GM12801 (cell line): ENCODE results near the gene TPSB2.

Experiments
- TF ChIP-seq, protein P1 (sequence below): IDR thresholded peaks from one replicate; pipeline ENCODE4 v1.5.1; 2011; ENCODE audit warnings: control low read depth; ENCODE audit not compliant: insufficient read length; ENCODE audit errors: extremely low read depth

TPSB2 gene

DNA sequence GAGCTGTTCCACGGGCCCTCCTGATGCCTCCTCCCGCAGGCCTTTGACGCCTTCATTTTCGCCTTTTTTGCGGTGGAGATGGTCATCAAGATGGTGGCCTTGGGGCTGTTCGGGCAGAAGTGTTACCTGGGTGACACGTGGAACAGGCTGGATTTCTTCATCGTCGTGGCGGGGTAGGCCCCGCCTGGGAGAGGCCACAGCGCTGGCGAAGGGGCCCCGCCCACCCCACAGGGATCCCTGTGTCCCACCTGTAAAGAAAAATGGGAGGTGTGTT lies 34.7 kb downstream of the TPSB2 start:
- TF ChIP-seq, protein P1, sequence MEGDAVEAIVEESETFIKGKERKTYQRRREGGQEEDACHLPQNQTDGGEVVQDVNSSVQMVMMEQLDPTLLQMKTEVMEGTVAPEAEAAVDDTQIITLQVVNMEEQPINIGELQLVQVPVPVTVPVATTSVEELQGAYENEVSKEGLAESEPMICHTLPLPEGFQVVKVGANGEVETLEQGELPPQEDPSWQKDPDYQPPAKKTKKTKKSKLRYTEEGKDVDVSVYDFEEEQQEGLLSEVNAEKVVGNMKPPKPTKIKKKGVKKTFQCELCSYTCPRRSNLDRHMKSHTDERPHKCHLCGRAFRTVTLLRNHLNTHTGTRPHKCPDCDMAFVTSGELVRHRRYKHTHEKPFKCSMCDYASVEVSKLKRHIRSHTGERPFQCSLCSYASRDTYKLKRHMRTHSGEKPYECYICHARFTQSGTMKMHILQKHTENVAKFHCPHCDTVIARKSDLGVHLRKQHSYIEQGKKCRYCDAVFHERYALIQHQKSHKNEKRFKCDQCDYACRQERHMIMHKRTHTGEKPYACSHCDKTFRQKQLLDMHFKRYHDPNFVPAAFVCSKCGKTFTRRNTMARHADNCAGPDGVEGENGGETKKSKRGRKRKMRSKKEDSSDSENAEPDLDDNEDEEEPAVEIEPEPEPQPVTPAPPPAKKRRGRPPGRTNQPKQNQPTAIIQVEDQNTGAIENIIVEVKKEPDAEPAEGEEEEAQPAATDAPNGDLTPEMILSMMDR = no peak

DNA sequence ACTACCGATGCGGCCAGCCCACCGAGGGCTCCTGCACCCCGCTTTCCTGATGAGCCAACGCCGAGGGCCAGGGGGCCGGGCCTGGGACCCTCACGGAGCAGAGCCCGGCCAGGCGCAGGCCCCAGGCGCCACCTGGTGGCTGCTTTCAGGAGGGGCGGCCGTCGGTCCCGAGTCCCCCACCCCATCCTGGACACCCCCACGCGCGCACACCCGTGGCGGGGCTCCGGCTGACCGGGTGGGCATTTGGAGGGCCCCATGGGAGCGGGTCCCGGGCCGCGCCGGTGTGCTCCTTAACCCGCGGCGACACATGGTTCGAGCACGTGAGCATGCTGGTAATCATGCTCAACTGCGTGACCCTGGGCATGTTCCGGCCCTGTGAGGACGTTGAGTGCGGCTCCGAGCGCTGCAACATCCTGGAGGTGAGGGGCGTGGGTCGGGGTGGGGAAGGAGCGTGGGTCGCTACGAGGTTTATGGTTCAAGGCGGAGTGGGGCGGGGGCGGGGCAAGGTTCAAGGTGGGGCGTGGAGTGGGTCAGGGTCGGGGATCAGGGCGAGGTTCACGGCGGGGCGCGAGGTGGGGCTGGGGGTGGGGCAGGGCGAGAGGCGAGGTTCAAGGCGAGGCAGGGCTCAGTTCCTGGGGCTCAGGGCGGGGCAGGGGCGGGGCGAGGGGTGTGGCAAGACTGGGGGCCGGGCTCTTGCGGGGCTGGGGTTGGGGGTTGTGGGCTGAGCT lies 35.2 kb downstream of the TPSB2 start:
- TF ChIP-seq, protein P1 = no peak

DNA sequence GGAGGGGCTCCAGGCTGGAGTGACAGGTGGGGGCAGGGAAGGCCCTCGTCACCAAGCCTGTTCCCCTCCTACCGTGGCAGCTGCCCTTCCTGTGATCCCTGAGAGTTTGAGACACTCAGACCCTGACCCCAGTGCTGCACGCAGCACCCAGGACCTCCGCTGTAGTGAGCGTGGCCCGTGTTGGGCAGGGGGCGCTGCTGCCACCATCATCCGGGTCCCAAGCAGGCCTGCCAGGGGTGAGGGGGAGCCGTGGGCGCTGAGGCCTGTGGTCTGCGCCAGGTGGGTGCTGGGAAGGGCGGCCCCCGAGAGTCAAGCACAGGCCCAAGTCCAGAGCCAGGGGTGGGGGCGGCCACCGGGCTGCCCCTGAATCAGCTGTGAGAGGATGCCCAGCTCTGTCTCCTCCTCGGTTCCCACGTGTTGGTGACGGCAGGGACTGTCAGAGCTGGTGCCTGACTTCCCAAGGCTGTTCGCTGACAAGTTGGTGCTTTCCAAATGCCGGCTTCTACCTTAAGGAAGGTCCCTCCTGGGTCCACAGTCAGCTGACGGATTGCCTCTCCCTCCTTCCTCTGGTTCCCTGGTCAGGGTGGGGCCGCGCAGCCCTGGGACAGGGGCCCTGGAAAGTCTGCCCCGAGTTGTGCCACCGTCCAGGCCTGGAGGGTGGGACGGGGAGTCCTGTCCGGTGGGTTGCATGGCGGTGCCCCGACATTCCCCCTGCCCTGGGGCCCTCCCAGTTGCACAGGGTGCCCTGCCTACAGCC lies 36.0 kb downstream of the TPSB2 start:
- TF ChIP-seq, protein P1 = no peak

DNA sequence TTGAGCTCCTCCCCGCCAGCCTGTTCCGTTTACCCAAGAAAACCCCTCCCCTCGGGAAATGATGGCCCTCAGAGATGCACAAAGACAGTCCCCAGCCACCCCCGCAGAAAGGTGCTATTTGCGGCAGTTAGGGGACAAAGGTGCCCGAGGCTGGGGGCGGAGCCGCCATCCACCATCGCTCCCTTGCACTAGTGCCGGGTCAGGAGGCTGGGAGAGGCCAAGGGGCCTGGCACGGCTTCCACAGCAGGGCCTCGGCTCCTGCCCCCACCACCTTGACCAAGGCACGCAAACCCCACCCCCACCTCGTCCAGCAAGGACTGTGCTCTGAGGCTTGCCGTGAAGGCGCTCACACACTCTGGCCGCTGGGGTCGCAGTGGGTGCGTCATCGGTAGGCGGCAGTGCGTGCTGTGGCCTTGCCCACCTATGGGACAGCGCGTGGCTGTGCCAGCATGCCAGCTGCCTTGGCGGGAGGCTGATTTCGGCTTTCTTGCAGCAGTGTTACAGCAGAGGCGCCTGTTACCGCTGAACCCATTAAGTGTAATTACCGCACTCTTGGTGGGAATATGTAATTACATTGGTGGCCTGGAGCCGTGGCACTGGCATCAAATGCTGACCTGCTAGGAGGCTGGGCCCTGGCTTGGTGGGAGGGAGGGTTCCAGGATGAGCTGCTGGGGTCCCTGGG lies 36.7 kb downstream of the TPSB2 start:
- TF ChIP-seq, protein P1 = no peak

DNA sequence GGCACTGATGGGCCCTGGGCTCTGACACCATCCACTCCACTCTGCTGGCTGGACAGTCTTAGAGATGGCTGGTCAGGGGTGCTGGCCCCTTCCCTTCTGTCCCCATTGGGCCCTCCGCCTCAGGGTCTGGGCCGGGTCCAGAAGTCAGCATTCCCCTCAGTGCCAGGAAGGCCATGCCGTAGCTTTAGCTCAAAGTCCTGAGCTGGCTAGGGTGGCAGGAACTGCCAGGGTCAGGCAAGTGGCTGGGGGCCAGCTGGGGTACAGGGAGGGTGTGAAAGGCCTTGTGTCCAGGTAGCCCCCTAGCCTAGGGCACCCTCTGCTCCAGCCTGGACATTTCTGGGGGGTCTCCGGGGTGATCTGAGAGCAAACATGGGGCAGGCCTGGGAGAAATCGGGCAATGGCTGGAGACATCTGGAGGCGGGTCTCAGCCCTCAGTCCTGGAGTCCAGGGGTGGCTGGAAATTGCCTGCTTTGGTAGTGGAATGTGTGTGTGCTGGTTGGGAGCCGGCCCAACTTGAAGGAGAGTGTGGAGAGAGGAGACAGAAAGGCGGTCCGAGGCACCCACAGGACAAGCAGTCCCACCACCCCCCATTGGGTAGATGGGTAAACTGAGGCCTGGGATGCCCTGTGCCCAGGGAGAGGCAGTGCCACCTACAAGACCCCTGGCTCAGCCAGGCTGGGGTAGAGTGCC lies 37.5 kb downstream of the TPSB2 start:
- TF ChIP-seq, protein P1 = no peak

DNA sequence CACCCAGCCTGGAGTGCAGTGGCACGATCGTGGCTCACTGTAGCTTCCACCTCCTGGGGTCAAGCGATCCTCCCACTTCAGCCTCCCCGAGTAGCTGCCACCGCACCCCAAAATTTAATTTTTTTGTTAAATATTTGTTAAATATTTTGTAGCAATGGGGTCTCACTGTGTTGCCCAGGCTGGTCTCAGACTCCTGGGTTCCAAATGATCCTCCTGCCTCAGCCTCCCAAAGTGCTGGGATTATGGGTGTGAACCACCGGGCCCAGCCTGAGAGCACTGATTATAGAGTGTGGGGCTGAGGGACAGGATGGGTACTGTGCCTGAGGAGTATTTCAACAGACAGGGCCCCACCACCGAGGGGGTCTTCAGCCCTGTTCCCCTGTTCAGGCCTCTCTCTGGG lies 40.5 kb downstream of the TPSB2 start:
- TF ChIP-seq, protein P1 = no peak
